ENCODE results near the gene COQ9.
"Not testable (repeated sequence)": the region's sequence is repeated elsewhere in the genome, so short reads cannot be mapped to it uniquely, and the experiment has no call there.

COQ9 gene

DNA sequence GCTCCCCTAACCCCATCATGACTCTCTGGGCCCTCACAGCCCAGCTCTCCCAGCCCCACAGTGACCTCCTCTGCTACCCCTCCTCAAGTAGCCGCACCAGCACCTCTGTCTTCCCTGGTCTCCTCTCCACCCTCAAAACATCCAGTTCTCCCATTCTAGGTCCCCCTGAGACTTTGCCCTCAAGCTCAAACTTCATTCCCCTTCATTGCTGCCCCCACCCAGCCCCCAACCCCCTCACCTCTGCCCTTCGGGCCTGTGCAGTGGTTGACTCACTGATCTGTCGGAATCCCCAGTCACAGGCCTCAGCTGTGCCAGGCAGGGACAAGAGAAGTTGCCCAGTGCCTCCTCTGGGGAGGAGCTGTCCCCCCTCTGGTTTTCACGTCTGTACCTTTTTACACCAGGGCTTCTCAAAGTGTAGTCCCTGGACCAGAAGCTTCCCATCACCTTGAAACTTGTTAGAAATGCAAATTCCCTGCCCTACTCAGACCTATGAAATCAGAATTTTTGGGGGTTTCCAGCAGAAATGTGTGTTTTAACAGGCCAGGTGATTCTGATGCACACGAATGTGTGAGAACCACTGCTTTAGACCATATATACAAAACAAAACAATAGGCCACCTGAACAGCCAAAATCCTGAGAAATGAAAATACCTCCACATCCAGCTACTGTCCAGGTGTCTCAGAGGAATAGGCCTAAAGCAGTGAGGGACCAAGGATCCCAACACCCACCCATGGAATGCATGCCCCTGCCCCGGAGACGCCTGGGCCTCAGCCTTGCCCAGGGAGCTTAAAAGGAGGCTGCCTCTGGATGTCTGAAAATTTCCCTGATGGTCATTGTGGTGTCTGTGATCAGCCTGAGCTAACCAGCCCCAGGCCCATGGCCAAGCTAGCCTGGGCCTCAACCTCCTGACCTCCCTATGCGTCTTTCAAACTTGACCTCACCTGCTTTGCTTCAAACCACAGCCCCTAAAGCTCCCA lies 39.9 kb downstream of the COQ9 start:
- no peak for DNase-seq

DNA sequence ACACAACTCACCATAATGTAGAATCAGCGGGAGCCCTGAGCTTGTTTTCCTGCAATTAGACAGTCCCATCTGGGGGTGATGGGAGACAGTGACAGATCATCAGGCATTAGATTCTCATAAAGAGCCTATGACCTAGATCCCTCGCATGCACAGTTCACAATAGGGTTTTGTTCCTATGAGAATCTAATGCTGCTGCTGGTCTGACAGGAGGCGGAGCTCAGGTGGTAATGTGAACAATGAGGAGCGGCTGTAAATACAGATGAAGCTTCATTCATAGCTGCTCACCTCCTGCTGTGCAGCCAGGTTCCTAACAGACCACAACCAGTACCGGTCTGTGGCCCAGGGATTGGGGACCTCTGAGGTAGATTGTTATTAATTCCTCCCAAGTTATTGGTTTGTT lies 42.0 kb downstream of the COQ9 start:
- DNase-seq: no peak

DNA sequence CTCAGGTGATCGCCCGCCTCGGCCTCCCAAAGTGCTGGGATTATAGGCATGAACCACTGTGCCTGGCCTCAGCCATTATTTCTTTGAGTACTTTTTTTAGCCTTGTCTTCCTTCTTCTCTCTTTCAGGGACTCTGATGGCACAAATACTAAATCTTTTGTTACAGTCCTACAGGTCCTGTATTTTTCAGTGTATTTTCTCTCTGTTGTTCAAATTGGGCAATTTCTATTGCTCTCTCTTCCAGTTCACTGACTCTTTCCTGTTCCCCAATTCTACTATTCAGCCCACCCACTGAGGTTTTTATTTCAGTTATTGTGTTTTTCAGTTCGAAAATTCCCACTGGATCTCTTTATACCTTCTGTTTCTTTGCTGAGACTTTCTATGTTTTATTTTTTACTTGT lies 46.5 kb downstream of the COQ9 start:
- DNase-seq: no peak

DNA sequence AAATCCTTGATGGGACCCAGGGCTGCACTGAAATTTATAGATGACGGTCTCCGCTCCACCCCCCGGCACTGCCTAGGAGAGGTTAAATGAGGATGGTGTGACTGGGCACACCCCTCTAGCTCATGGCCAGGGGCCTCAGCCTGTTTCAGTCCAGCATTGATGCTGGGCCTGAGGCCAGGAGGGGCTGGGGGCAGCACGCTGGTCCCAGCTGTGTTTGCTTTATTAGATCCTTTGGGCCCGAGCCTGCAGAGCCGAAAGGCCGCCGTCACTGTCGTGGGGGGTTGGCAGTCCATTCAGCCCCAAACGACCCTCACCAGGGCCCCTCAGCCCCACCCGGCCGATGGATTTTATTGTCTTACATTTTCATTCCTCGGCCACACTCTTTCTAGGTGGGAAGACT lies 49.8 kb downstream of the COQ9 start:
- no peak for DNase-seq

DNA sequence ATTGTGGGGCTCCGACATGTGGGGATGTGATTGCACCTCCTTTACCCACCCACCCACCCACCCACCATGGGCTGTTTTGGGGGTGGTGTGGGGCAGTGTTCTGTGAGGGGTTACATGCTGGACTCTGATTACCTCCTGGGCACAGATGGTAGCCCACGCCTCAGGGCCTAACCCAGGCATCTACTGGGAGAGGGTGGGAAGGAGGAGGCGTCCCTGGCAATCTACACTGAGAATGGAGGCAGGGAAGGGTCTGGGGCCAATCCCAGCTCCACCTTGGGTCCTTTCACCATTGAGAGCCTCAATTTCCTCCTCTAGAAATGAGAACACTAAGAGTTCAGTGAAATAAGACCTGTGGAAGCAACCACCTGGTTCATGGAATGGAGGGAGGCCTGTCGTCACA lies 50.8 kb downstream of the COQ9 start:
- DNase-seq: no peak

DNA sequence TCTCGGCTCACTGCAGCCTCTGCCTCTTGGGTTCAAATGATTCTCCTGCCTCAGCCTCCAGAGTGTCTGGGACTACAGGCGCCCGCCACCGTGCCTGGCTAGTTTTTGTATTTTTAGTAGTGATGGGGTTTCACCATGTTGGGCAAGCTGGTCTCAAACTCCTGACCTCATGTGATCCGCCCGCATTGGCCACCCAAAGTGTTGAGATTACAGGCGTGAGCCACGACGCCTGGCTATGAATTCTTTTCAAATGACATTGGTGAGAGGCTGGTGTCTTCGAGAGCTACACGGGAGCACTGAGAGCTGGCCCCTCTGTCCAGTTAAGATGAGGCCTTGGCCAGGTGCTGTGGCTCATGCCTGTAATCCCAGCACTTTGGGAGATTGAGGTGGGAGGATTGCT lies 52.7 kb downstream of the COQ9 start:
- DNase-seq: not testable (repeated sequence)

DNA sequence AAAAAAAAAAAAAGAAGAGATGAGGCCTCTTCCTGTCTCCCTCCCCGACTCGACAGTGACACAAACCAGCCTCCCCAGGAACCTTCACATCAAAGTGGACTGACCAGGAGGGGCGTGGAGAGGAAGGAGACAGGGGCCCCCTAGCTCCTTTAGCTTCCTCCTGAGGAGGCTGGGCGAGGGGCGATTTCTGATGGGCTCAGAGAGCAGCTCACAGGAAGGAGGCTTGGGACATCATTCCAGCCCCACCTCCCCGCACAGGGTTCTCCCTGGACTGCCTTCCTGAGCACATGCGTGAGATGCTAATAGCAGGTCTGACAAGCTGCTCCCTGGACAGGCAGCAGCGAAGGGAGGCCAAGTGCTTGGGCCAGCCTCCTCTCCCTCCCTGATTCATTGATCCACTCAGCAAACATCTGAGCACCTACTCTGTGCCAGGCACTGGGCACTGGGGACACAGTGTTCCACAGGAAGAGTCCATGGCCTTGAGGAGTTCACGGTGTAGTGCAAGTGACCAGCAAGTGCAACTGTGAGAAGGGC lies 53.4 kb downstream of the COQ9 start:
- peak; percentile 14 for DNase-seq

DNA sequence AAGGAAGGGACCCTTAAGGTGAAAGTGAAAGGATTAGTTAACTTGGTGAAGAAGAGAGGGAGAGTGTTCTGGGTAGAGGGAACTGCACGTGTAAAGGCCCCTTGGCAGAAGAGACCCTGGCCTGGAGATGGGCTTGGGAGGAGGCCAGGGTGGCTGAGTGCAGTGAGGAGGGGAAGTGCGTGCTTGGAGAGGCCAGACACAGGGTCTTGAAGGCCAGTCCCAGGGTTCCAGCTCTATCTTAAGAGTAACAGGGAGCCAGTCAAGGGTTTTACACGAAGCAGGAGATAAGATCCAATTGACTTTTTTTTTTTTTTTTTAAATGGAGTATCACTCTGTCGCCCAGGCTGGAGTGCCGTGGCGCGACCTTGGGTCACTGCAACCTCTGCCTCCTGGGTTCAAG lies 54.2 kb downstream of the COQ9 start:
- no peak for DNase-seq

DNA sequence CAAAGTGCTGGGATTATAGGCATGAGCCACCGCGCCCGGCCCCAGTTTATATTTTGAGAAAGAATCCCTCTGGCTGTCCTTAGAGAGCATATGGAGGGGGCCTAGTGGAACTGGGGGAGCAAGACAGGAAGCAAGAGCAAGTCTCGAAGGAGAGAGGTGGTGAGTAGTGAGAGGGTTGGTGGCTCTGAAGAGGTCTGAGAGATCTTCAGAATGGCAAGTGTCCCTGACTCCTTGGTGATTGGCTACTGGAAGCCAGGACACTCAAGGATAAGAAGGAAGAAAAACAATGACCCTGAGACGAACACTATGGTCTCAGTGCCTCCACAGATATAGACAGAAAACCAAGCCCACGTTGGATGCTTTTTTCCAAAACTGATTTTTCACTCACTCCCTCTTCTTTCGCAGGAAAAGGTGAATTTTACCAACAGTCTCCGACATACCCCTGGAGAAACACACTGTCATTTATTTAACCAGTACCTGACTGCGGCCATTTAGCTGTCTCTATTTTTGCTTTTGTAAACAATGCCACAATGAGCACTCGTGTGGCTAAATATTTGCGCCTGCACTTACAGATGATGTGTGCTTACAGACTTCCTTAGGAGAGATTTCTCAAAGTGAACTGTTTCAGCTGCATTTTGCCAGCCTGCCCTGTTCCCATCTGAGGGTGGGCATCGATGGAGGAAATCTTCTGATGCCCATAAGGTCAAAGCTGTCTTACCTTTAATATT lies 54.9 kb downstream of the COQ9 start:
- DNase-seq: no peak

DNA sequence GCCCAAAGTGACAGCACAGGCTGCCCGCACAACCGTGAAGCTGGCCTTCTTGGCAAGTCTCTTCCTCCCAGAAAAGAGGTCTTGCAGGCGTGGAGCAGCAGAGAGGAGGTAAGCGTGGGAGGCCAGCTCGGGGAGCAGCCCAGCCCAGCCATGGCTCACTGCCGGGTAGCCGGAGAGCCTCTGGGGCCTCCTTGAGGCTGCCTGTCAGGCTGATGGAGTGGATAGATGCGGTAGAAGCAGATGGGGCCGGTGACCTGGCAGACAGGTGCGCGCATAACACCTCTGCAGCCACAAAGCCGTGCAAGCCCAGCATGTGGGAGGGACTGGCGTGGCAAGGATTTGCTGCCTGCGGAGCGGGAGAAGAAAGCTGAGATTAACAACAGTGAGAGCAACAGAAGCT lies 56.1 kb downstream of the COQ9 start:
- DNase-seq: no peak

DNA sequence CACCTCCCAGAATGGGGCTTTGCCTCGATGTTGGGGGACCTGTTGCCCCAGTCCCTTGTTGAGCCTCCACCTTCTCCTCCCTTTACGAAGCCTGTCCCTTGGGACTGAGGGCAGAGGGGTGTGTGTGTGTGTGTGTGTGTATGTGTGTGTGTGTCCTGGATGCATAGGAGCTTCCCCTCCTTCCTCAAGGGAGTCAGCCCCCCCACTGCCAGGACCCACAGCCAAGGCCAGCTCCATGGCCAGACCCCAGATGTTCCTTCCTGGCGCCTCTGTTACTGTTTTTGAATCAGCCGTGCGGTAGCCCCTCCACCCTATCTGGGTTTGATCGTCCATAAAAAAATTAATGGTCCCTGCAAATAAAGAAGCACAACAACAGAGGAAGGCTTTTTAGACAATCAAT lies 56.7 kb downstream of the COQ9 start:
- no peak for DNase-seq

DNA sequence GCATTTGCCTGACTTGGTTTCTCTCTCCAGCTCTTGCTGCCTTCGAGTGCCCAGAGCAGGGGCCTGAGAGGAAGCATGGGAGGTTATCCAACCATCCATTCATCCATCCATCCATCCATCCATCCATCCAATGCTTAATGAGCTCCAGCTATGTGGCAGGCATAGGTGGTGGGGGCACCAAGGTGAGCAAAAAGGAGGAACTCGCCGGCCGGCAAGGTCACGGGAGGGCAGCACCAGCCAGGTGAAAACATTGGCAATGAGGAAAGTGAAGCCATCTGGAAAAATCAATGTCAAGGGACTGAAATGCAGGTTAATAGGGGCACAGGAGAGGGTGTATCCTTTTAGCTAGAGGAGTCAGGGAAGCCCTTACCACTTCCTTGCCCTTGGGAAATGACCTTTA lies 57.2 kb downstream of the COQ9 start:
- no peak for DNase-seq

DNA sequence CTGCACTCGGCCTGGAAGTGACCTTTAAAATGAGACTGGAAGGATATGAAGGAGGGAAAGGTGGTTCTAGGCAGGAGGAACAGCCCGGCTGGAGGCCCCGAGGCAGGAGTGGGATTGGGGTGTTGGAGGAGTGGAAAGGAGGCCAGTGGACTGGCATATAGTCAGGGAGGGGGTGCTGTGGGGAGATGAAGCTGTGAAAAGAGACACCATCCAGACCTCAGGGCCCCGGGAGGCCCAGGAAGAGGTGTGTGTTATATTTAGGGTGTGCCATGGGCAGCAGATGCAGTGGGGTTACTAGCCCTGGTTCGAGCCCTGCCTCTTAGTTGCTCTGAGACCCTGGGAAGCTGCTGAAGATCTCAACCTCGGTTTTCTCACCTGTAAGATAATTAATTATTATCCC lies 57.9 kb downstream of the COQ9 start:
- DNase-seq: no peak

DNA sequence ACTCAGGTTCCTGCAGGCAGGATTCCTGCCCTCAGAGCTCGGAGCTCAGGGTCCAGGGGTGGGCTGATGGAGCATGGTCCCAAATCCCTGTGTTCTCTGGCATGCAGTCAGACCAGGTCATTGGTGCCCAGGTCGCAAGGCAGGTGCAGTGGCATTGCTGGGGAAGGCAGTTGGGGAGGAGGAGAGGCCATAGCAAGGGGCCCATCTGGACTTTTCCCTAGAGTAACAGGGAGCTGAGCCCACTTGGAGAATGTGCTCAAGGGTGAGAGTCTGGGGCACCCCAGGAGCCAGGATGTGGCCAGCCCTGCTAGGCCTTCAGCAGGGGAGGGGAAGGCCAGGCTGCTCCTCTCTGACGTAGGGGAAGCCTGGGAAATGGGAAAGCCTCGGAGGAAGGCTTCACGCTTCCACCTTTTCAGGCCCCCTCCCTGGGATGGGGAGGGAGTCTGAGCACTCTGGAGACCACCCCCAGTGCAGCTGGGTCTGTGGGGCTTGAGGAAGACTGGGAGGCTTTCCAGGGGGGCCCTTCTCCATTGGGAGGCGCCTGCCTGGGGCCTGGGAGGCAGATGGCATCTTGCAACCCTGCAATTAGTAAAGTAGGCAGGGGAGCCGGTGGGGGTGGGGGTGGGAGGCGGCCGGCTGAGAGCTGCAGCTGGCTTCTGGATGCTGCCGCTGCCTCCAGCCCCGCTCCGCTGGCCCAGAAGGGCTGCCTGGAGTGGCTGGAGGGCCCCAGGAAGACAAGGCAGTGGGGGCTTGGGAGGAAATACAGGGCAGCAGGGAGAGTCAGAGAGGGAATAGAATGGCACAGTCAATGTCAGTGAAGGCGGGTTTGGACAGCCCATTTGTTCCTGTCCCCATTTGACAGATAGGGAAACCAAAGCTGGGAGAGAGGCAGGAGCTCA lies 60.1 kb downstream of the COQ9 start:
- DNase-seq: no peak

DNA sequence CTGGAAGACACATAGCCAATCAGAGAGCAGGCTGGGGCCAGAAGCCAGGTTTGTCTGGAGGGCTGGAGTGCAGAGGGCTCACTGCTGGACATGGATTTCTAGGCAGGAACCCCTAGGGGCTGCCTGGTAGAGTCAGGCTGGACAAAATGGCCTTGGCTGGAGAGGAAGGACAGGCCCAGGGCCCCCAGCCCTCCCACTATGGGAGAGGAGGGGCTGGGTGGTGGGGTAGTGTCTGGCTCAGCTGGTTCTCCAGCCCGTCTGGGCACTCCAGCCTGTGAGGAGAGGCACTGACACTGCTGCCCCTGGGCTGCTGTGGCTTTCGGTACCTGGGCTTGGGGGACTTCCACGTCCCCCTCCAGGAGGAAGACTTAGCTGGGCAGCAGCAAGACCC lies 60.8 kb downstream of the COQ9 start:
- no peak for DNase-seq

DNA sequence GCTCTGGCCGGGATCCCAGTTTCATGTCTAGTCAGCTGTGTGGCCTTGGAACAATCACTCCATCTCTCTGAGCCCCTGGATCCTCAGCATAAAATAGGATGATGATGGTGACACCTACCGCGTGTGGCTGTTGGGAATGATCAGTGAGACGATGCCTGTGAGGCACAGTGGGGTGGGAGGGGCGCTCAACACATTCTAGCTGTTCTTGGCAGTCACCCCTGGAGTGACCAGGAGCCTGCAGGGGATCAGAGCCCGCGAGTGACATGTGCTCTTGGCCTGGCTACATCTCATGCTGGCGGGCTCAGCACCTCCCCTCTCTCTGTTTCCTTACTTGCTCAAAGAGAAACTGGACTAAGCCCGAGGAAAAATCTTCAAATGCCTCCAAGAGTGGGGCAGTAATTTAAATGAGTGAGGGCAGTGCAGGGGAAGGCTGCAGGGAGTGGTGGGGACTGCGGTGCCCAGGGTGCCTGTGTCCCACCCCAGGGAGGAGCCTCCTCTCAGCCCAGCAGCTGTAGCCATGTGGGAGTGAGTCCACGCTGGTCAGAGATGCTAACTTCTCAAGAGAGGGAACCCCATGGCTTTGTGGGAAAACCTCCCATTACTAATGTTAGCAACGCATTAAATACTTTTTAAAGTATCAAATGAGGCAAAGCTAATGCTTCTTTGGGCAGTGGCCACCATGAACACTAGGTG lies 62.1 kb downstream of the COQ9 start:
- no peak for DNase-seq

DNA sequence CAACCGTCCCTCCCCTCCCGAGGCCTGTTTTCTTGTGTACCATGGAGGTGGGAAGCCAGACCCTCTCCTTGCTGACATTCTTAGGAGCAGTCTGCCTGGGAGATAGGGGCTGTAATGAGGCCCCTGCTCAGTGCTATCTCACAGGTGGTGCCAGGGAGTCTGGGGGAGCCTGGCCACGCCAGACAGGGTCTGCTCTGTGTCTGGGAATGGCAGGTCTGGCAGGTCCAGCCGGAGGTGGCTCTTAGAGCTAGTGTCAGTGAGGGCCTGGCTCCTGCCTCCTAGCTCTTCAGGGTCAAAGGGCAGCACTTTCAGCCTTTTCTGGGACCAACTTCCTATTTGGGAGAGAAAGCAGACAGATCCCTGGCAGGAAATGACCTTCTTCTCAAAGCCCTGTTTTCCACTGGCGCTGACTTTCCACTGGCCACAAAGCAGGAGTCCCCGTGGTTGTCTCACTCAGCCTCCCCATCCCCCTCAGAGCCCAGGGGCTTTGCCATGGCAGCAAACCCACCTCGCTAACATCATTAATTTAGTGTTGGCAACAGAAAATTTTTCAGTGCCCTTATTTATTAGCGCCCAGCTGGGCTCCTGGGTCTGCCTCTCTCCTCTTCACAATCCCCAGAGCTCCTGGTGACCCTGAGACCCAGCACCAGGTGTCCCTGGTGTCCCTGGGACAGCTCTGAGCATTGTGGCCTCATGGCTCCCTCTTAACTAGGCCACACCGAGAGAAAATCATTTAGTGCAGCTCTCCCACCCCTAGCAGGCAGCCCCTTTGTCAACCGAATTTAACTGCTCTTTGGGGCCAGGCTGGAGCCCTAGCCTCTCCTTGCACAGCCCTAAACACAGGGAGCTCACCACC lies 63.0 kb downstream of the COQ9 start:
- no peak for DNase-seq

Measured in stimulated activated CD4-positive, alpha-beta T cell treated with anti-CD3 and anti-CD28 coated beads, Interleukin-15, amount 100 ng/mL, for 24 hours (primary cell).